Left forelimb (tissue), 1 donor: ENCODE data around the gene GNB1L.

ENCODE experiments used
- DNase-seq: peaks from one replicate; pipeline ENCODE4 v3.0.0-alpha.2; 2018; ENCODE audit warnings: low spot score

Gene GNB1L

DNA sequence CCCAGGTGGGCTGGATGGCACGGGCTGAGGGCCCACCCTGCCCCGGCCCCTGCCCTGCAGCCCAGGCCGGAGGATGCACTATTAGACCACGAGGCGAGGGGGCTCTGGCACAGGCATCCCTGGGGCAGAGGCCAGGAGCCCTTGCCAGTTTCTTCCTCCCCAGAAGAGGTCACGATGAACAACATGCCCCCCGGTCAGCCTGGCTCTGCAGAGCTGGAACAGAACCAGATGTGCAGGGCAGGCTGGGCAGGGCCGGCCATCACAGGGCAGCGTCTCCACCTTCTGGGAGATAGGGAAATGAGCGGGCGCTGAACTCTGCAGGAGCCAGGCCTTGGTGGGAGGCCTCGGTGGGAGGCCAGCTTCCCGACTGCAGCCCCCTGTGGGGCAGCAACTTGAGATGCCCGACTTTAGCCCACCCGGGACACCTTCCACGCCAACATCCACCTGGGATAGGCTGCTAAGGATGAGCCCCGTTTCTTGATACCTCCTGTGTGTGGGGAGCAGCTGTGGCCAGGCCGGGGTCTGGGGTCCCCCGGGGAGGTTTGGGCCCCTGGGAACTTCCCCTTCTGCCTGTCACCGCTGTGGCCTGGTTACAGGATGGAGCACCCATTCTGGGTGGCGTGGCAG is 21.8 kb upstream of the GNB1L start:
- DNase-seq = no peak

DNA sequence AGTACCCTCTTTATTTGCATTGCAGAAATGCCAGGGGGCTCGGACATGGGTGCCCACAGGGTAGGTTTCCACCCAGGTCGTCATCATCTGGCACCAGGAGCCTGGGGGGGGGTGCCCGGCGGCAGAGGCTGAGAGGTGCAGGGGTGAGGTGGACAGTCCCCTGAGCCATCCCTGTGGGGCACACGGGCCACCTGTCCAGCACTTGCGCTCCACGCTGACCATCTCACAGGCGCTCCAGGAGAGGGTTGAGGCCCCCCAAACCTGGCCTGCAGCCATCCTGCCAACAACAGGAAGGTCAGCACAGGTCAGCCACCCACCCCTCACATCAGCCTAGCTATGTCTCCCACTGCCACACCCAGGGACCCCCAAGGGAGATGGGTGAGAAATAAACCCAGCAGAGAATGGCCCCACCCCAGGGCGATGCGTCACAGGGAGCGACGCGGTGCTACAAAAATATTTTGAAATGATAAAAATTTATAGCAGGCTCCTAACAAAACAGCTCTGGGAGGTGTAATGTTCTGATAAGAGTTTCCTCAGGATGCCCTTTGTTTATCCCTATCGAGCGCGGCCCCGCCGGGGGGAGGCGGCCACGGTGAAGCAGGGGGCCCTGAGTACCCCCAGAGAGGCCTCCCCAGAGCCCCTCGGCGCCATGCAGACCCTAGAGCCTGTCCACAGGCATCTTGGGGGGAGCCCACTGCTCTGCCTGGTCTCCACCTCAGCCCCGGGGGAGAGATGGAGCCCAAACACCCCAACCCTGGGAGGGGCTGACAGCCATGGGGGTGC is 21.0 kb upstream of the GNB1L start:
- peak; percentile 48 for DNase-seq

DNA sequence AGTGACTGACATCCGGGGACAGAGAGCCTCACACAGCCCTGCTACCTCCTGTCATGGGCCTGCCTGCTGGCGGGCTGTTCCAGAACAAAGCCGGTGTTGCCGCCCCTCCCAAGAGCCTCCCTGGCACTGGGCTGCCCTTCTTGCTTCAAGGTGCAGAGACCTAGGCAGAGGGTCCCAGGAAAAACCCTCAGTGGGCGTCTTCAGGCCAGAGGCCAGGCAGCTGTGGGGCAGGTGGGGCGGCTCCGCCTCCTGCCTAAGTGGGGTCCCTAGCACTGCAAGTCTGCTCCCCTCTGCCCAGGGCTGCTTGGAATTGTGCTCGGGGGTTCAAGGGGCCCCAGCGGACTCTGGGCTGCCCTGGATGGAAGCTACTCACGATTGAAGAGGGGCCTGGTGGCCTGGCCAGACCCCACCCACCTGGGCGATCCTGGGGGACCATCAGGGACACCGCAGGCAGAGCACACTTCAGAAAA is 20.4 kb upstream of the GNB1L start:
- peak; percentile 65 for DNase-seq

DNA sequence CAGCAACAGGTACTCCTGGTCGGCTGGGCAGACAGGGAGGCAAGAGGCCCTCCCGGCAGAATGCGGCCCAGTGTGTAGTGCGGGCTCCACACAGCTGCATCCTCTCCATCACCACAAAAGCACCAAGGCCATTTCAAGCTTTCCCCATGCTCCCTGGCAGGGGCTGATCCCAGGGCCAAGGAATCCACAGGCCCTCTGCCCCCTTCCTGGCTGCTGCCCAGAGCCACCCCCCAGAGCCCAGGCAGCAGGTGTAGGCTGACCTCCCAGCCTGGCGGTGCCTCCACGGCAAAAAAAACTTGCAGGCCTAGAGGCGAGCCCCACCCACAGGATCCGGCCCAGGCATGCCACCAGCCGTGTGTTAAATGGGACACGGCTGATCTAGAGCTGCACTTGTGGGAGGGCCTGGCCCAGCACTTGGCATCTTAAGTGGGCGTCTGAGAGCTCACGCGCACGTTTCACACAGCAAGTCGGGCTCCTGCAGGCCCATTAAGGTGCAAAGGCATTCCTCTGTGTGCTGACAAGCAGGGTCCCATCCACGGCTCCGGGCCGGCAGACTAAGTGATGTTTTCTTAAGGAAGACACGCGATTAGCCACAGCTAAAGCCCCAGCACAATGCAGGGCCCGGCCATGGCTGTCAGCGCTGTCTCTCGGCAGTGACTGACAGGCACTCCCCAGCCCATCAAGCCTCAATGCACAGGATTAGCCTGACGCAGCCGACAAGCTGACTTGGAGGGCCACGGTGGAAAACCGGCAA is 19.8 kb upstream of the GNB1L start:
- DNase-seq = peak; percentile 64

DNA sequence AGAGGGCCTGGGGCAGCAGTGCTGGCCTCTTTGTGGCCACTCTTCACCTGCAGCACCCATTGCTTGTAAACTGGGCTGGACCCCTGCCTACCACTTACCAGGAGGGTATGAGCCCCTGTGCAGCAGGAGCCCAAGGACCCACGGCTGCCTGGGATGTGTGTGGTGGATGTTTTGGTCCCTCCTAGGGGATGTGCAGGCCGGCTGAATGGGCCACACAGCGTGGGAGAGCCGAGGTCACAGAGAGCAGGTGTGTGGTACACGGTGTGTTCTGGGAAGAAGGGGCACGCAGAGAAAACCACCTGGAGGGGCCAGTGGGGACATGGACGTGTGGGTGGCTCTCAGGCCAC is 19.3 kb upstream of the GNB1L start:
- DNase-seq = no peak

DNA sequence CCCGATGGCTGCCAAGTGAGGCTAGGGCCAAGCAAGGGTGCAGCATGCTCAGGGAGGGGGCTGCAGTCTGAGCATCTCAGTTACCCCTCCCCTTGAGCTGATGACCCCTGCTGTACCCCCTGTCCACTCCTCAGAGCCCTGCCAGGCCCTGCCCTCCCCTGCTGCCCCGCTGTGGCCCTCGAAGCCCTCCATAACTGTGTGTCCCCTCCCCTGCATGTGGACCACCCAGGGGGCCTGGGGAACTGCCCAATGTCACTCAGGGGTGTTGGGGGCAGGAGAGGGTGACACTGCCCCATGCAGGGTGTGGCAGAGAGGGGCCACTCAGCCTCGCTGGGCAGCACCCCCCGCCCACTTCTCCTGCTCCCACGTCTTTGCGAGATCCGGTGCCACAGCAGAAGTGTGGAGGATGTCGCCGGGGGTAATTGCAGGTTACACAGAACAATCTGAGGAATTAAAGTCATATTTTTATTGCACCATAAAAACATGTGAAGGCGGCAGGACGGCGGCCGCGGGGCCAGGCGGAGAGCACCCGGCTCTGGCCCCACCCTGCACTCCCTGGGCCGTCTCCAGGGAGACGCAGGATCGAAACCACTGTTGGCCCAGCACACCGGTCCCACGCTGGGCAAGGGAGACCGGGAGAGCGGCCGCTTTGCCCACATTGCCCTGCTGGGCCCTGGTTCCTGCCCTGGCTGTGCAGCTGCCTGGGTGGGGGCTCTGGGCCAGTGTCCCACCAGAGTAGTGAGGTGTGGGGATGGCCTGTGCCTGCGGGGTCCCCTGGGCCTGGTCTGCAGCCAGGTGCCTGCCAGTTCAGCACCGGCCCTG is 18.7 kb upstream of the GNB1L start:
- DNase-seq = no peak

DNA sequence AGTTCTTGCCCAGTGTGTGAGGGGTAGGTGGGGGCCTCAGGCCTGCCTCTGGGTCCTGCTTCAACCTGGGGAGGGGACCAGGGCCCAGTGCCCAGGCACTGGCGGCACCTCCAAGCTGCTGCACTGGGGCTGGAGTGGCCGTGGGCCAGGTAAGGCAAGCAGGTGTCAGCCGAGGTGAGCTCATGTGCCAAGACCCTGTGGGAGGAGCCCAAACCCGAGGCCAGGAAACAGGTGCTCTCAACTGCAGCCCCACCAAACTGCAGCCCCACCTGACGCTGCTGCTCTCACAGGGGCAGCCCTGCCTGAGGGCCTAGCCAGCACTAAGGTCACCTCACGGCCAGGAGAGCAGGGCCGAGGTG is 18.1 kb upstream of the GNB1L start:
- no peak for DNase-seq

DNA sequence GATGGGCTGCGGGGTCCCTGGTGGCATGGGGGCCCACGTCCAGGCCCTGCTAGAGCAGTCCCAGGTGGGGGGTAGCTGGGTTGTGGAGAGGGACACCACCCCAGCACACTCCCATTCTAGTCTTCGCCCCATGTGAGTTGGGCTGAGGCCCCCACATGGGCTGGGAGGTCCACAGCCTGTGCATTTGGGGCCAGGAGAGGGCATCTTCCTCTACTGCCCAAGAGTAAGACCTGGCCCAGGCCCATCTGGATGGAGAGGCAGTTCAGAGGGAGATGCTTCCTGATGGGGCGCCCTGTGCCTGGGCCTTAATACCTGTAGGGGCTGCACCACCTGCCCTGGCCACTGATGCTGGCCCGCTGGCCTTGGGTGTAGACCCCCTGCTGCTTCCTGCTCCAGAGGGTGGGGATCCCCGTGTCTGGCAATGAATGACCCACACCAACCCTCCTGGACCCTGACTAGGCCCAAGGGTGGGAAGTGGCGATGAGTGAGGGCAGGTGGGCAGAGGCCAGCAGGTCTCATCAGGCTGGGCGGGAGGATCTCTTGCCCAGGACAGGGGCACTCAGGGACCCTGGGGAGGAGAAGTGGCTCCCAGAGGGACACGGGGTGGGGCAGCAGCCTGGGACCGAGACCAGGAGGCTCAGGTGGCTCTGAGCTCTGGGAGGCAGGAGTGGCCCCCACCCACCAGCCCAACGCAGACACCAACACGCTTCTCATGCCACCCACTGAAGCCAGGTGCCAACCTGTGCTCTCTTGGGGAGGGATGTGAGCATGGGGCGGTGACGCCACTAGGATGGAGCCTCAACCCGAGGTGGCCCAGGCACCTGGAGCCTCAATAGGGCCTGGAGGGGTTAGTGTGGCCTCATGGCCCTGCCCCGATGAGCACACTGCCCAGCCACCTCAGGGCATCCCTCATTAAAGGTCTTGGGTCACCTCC is 17.4 kb upstream of the GNB1L start:
- DNase-seq = no peak

DNA sequence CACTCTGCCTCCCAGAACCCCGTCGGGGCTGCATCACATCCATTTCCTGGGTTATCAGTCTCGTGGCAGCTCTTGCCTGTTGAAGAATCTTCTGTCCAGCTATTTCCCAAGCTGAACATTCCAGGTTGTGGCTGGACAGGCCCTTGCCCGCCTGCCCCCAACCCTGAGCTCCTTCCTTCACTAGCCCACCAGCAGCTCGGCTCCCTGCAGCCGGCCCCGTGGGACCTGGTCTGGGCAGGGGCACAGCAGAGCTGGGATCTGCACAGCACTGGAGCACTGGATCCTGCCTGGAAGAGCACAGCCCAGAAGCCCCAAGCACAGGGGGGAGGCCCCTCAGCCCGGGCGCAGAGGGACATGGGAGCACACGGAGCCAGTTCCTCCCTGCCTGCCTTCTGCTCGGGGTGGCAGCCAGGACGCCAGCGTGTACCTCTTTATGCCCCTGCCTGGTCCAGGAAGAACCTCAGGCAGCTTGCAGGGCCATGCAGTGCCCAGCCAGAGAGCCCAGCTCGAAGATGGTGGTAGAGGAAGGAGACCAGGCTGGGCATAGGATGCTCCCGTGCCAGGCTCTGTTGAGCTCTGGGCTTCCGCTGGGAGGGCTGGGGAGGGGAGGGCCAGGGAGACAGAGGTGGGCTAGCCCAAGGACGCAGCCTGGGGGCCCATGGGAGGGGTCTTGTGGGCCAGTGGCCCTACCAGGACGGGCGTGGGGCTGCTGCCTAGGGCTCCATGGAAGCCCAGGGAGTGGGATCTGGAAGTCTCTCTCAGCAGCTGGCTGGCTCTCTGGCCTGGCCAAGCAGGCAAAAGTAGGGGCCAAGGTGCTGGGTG is 16.6 kb upstream of the GNB1L start:
- DNase-seq = no peak

DNA sequence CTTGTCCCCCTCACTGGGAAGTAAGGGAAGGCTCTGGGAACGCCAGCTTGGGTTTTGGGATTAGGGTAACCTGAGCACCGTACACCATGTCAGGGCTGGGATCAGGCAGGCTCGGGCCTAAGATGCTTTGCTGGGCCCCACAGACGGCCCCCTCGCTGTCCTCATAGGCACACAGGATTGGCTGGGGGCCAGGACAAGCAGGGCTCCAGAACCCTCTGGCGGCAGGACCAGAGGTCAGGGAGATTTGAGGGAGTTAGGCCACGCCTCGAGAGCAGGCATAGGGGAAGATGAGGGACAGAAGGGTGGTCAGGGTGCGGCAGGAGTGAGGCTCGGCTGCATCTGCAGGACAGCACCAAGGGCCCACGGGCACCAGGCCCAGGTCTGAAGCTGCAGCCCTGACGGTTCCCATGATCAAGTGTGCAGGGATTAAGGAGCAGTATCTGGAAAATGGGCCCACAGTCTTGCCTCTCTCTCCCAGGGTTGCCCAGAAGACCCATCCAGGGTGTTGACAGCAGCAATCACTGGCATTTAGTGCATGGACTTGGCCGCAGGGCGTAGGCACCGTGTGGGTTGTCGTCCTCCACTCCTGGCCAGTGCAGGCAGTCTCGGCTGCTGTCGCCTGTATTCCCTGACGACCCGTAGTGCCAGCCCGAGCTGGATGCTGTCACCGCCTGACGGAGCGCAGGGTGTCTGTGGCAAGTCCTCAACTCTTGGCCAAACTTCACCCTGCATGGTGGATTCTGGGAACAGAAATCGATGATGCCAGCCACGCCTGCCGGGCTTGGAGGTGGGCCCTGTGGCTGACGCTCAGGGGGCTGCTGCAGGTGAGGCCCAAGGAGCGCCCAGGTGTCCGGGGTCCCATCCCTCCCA is 15.7 kb upstream of the GNB1L start:
- DNase-seq = no peak

DNA sequence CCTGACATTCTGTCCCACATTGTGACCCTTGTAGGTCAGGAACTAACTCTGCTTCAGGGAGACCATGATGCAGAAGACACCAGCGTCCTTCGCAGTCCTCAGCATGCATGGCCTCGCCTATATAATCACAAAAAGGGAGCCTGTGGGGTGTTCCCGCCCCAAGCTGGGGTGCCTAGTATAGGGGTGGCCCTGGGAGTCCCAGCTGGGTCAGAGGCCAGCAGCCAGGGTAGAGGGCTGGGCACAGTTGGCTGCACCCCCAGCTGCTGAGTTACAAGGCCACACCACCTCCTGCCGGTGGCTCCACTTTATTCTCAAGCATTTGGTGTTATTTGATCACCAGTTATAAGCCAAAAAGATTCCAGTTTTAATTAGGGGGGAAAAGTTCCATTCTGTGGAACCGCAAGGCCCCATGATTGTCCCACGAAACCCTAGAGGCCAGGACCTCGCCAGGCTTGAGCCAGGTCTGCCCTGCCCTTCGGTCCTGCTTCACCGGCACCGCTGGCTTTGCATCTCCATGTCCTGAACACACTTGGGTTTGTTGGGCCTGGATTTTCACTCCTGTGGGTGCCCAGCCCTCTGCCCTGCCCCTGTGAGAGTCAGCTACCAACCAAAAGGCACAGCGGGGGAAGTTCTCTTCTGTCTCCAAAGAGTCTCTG is 15.0 kb upstream of the GNB1L start:
- DNase-seq = no peak

DNA sequence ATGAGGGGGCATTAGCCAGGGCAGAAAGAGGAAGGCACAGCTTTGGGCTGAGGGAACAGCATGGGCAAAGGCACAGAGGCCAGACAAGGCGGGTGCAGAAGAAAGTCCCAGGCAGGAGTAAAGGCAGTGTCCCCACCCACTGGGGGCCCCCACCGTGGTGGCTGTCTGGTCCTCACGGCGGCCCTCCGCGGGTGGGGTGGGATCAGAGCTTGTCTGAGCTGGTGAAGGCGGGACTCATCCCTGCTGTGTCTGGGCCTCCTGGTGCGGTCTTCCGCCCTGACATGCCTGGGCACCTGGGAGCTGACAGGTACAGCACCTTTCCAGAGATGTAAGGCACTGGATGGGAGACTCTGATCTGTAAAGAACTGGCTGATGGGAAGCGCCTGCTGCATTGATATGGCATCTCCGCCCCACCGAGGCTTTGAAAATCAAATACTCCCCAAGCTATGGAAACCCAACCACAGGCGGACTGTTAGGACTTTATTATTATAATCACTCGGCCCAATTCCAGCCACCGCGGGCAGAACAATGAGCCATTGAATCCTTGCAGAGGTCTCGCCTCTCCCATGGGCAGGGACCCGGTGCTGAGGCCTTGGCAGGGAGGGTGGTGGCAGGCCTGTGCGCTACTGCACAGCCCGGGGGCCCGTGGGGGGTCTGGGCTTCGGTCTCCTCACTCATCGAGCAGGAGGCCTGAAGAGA is 14.2 kb upstream of the GNB1L start:
- no peak for DNase-seq

DNA sequence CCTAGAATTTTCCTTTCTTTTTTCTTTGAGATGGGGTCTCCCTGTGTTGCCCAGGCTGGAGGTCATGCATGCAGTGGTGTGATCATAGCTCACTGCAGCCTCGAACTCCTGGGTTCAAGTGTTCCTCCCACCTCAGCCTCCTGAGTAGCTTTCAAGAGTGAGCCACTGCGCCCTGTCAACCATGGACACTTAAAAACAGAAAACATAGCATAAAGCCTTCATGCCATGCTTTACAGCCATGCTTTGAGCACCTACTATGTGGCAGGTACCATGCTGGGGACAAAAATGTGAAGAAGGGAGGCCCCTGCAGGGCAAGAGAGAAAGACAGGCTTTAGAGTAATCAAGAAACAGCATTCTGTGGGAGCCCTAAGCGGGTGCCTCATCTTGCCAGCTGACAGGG is 13.7 kb upstream of the GNB1L start:
- DNase-seq = no peak

DNA sequence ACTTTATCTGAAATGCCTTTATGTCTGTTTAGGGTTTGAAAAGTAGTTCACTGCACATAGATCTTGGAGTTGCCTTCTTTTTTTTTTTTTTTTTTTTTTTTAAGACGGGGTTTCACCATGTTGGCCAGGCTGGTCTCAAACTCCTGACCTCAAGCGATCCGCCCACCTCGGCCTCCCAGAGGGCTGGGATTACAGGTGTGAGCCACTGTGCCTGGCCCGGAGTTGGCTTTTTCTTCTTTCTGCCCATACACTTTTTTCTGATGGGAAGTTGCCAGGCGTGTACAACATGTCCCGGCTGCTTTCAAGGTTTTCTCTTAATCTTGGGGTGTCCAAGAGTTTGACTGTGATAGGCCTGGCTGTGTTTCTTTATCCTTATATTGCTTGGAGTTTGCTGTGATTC is 12.9 kb upstream of the GNB1L start:
- DNase-seq = no peak

DNA sequence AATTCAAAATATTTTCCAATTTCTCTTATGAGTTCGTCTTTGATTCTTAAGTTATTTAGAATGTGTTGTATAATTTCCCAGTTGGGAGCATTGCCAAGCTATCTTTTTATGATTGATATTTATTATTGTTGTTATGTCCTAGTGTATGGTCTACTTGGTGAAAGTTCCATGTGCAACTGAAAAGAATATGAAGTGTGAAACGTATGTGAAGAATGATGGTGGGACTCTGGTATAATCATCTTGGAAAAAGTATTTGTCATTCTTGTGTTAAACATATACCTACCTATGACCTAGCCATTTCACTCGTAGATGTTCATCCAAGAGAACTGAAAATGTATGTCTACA is 12.0 kb upstream of the GNB1L start:
- DNase-seq = no peak

DNA sequence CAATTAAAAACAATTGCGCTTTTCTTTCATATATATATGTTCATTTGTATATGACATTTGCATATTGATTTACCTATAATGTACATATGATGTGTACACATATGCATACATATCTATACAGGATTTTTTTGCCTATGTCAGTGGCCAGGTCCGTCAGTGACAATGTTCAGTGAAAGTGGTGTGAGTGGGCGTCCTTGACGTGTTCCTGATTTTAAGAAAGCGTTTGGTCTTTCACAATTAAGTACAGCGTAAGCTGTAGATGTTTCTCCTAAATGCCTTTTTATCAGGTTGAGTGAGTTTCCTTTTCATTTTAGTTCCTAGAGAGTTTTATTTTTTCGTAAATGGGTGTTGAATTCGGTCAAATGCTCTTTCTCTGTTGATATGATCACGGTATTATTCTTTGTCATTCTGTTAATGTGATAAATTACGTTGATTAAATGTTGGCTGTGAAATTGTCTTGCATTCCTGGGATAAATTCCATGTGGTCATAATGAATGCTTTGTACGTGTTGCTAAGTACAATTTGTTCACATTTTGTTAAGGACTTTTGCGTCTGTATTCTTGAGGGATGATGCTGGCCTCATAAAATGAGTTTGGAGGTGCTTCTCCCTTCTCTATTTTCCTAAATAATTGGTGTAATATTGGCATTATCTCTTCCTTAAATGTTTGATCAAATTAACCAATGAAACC is 10.6 kb upstream of the GNB1L start:
- DNase-seq = no peak

DNA sequence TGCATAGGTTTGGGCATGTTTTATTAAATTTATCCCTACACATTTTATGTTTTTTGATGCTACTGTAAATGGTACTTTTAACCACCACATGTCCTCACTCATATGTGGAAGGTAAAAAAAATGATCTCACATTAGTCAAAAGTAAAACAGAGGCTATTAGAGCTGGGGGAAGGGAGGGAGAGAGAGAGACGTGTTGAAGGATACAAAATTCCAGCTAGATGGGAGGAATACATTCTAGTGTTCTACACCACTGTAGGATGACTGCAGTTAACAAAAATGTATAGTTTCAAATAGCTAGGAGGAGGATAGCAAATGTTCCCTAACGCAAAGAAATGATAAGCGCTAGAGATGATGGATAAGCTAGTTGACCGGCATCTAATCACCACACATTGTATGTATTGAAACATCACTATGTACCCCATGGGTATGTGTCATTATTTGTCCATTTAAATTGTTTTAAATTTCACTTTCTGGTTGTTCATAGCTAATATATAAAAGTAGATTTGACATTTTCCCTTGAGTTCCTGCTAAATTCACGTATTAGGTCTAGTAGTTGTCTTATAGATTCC is 9.9 kb upstream of the GNB1L start:
- no peak for DNase-seq
